HEK293 (cell line): Measurements from ENCODE around the gene APOBEC3H.

ENCODE experiments used
- CTCF ChIA-PET: fragments of 350-600 bp; formaldehyde crosslinking; extraction: SDS; loops from one replicate; lab custom pipeline; 2021; ENCODE audit warnings: antibody characterized with exemption; lab: Yijun Ruan, JAX
- POLR2A ChIA-PET: fragments of 300-600 bp; formaldehyde crosslinking; extraction: SDS; loops from one replicate; lab custom pipeline; 2020; ENCODE audit warnings: antibody characterized with exemption, inconsistent platforms; lab: Yijun Ruan, JAX
- H3K27ac ChIP-seq: fragments of 200-500 bp; sonication (Bioruptor generic); 2 replicates; pipeline ENCODE4 v1.5.1; 2014; ENCODE audit warnings: low read depth, low read length, control low read depth, inconsistent platforms; ENCODE audit errors: extremely low read depth
- H3K36me3 ChIP-seq, 2 experiments: fragments of 200-500 bp in 1 of 2; sonication (Bioruptor generic) in 1 of 2; 1 replicate in 1 of 2; 2 replicates in 1 of 2; pipeline ENCODE4 v1.5.1; 2014 to 2017; ENCODE audit warnings: inconsistent platforms in 2 of 2, low read length in 2 of 2; ENCODE audit not compliant: control insufficient read depth in 2 of 2, insufficient read depth in 1 of 2
- H3K4me1 ChIP-seq: fragments of 200-500 bp; sonication (Bioruptor generic); 2 replicates; pipeline ENCODE4 v1.5.1; 2014; ENCODE audit warnings: mild to moderate bottlenecking, low read length, inconsistent platforms; ENCODE audit not compliant: control insufficient read depth, insufficient read depth
- H3K4me3 ChIP-seq: 2 replicates; pipeline ENCODE4 v1.5.1; 2011; ENCODE audit warnings: low read depth, mild to moderate bottlenecking, control low read depth, low read length, moderate library complexity
- H3K9me3 ChIP-seq: fragments of 200-500 bp; sonication (Bioruptor generic); 2 replicates; pipeline ENCODE4 v1.5.1; 2014; ENCODE audit warnings: low read depth, low read length, inconsistent platforms; ENCODE audit not compliant: control insufficient read depth, insufficient read depth
- KLF1 ChIP-seq: fragments of 450-650 bp; formaldehyde crosslinking; IDR thresholded peaks from 2 replicates; pipeline ENCODE4 v1.5.1; 2016; ENCODE audit warnings: missing biosample characterization, missing genetic modification characterization
- OSR2 ChIP-seq: fragments of 450-650 bp; formaldehyde crosslinking; IDR thresholded peaks from 2 replicates; pipeline ENCODE4 v1.5.1; 2016; ENCODE audit warnings: missing biosample characterization, missing genetic modification characterization
- SCRT1 ChIP-seq: fragments of 450-650 bp; formaldehyde crosslinking; IDR thresholded peaks from 2 replicates; pipeline ENCODE4 v1.5.1; 2016; ENCODE audit warnings: missing biosample characterization, missing genetic modification characterization, borderline replicate concordance
- YY2 ChIP-seq: fragments of 450-650 bp; formaldehyde crosslinking; IDR thresholded peaks from 2 replicates; pipeline ENCODE4 v1.5.1; 2016; ENCODE audit warnings: missing biosample characterization, missing genetic modification characterization
- ZBTB1 ChIP-seq: fragments of 450-650 bp; formaldehyde crosslinking; IDR thresholded peaks from 2 replicates; pipeline ENCODE4 v1.5.1; 2016; ENCODE audit warnings: missing biosample characterization, missing genetic modification characterization
- ZNF18 ChIP-seq: fragments of 450-650 bp; formaldehyde crosslinking; IDR thresholded peaks from 2 replicates; pipeline ENCODE4 v1.5.1; 2016; ENCODE audit warnings: missing biosample characterization, missing genetic modification characterization
- ZNF19 ChIP-seq: fragments of 450-650 bp; formaldehyde crosslinking; IDR thresholded peaks from 2 replicates; pipeline ENCODE4; 2016; ENCODE audit warnings: missing biosample characterization, missing genetic modification characterization, low read depth
- ZNF747 ChIP-seq: fragments of 450-650 bp; formaldehyde crosslinking; IDR thresholded peaks from 2 replicates; pipeline ENCODE4 v1.5.1; 2016; ENCODE audit warnings: missing biosample characterization, missing genetic modification characterization
- ZNF843 ChIP-seq: fragments of 450-650 bp; formaldehyde crosslinking; IDR thresholded peaks from 2 replicates; pipeline ENCODE4 v1.5.1; 2016; ENCODE audit warnings: missing biosample characterization, missing genetic modification characterization
- TF ChIP-seq, protein P1 (sequence below): fragments of 450-650 bp; formaldehyde crosslinking; IDR thresholded peaks from 2 replicates; pipeline ENCODE4 v1.5.1; 2016; ENCODE audit warnings: missing biosample characterization, missing genetic modification characterization
- TF ChIP-seq, protein P2 (sequence below): fragments of 450-650 bp; formaldehyde crosslinking; IDR thresholded peaks from 2 replicates; pipeline ENCODE4 v1.5.1; 2017; ENCODE audit warnings: missing biosample characterization, missing genetic modification characterization
- TF ChIP-seq, protein P3 (sequence below): fragments of 450-650 bp; formaldehyde crosslinking; IDR thresholded peaks from 2 replicates; pipeline ENCODE4 v1.5.1; 2016; ENCODE audit warnings: missing biosample characterization, missing genetic modification characterization

The APOBEC3H gene

GRCh38 chr22:39117585-39118191, 20.6 kb downstream of the APOBEC3H start (continued):
- no peak for TF ChIP-seq ZNF747 (tag by site-specific recombination)

DNA sequence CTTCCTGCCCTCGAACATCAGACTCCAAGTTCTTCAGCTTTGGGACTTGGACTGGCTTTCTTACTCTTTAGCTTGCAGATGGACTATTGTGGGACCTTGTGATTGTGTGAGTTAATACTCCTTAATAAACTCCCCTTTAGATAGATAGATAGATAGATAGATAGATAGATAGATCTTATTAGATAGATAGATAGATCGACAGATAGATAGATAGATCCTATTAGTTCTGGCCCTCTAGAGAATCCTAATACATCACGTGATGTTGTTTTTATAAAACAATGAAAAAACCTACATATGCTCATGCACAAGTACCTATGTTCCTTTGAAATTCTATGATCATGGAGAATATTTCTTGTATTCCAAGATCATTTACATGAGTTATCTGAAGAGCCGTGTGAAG, 23.9 kb downstream of the APOBEC3H start:
- POLR2A ChIA-PET: no interaction called here
- H3K4me3 ChIP-seq: no peak overlapping the region
- no peak overlapping the region for H3K27ac ChIP-seq
- no peaks in the 10 kb centered on the region for H3K36me3 ChIP-seq
- CTCF ChIA-PET: interaction anchor here (0.6 to 4.5 kb wide), 6 partner anchors 110 to 1570 kb away, joined by 3 to 31 read pairs (median 3); no protein-coding TSS in a partner anchor
- no peaks in the 10 kb centered on the region for H3K9me3 ChIP-seq
- H3K4me1 ChIP-seq: no peaks in the 10 kb centered on the region
- TF ChIP-seq ZNF18 (tag by site-specific recombination): no peak
- no peak for TF ChIP-seq ZNF19 (tag by site-specific recombination)
- TF ChIP-seq OSR2: no peak
- TF ChIP-seq, protein P1, sequence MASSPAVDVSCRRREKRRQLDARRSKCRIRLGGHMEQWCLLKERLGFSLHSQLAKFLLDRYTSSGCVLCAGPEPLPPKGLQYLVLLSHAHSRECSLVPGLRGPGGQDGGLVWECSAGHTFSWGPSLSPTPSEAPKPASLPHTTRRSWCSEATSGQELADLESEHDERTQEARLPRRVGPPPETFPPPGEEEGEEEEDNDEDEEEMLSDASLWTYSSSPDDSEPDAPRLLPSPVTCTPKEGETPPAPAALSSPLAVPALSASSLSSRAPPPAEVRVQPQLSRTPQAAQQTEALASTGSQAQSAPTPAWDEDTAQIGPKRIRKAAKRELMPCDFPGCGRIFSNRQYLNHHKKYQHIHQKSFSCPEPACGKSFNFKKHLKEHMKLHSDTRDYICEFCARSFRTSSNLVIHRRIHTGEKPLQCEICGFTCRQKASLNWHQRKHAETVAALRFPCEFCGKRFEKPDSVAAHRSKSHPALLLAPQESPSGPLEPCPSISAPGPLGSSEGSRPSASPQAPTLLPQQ (tag by site-specific recombination): no peak
- no peak for TF ChIP-seq SCRT1 (tag by site-specific recombination)
- TF ChIP-seq KLF1: no peak

DNA sequence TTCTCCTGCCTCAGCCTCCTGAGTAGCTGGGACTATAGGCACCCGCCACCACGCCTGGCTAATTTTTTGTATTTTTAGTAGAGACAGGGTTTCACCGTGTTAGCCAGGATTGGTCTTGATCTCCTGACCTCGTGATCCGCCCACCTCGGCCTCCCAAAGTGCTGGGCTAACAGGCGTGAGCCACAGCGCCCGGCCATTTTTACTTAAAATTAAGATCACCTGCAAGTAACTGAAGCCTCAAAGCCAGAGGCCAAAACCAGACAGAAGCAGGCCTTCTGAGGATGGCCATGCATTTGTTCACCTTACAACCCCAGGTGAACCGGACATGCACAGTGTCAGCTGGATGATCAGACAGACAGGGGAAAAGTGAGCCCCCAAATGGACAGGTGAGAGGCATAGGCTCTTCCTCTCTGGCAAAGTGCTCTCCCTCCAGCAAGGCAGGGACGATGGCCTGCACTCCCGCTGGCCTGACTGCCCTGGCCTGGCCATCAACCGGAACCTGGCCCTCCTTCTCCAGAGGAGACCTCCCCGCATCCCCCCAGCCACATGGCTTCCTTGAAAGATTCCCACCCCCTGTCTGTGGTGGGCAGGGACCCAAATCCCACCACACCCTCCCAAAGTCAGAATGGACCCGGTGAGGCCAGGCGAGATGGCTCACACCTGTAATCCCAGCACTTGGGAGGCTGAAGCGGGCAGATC, 25.9 kb downstream of the APOBEC3H start:
- POLR2A ChIA-PET: interaction anchor here (0.7 kb wide), 1 partner anchor 25 kb away, joined by 5 read pairs; no protein-coding TSS in a partner anchor
- Histone ChIP-seq H3K4me1 (no peaks in the 10 kb centered on the region), H3K36me3 (no peaks in the 10 kb centered on the region), H3K4me3 (no peak overlapping the region), H3K9me3 (no peaks in the 10 kb centered on the region), H3K27ac (no peak overlapping the region)
- CTCF ChIA-PET: interaction anchor here (0.6 to 1.3 kb wide), 9 partner anchors 16 to 708 kb away, joined by 3 to 5 read pairs (median 3); partner anchors contain the start of gene APOBEC3H
- TF ChIP-seq, protein P2, sequence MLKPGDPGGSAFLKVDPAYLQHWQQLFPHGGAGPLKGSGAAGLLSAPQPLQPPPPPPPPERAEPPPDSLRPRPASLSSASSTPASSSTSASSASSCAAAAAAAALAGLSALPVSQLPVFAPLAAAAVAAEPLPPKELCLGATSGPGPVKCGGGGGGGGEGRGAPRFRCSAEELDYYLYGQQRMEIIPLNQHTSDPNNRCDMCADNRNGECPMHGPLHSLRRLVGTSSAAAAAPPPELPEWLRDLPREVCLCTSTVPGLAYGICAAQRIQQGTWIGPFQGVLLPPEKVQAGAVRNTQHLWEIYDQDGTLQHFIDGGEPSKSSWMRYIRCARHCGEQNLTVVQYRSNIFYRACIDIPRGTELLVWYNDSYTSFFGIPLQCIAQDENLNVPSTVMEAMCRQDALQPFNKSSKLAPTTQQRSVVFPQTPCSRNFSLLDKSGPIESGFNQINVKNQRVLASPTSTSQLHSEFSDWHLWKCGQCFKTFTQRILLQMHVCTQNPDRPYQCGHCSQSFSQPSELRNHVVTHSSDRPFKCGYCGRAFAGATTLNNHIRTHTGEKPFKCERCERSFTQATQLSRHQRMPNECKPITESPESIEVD (tag by site-specific recombination): no peak
- no peak for TF ChIP-seq ZNF843 (tag by site-specific recombination)
- TF ChIP-seq ZBTB1: no peak
- TF ChIP-seq YY2 (tag by site-specific recombination): no peak
- TF ChIP-seq, protein P3, sequence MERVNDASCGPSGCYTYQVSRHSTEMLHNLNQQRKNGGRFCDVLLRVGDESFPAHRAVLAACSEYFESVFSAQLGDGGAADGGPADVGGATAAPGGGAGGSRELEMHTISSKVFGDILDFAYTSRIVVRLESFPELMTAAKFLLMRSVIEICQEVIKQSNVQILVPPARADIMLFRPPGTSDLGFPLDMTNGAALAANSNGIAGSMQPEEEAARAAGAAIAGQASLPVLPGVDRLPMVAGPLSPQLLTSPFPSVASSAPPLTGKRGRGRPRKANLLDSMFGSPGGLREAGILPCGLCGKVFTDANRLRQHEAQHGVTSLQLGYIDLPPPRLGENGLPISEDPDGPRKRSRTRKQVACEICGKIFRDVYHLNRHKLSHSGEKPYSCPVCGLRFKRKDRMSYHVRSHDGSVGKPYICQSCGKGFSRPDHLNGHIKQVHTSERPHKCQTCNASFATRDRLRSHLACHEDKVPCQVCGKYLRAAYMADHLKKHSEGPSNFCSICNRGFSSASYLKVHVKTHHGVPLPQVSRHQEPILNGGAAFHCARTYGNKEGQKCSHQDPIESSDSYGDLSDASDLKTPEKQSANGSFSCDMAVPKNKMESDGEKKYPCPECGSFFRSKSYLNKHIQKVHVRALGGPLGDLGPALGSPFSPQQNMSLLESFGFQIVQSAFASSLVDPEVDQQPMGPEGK (tag by site-specific recombination): no peak
